ENCODE data around the gene LPP. TPM values are rescaled to one million over a fixed set of nuclear protein-coding genes. Genes with fewer than 3 reads are reported as not detected.

The LPP gene
- total and polyA plus RNA-seq, 8 donors: 8.0 to 885 (median 305) TPM

DNA sequence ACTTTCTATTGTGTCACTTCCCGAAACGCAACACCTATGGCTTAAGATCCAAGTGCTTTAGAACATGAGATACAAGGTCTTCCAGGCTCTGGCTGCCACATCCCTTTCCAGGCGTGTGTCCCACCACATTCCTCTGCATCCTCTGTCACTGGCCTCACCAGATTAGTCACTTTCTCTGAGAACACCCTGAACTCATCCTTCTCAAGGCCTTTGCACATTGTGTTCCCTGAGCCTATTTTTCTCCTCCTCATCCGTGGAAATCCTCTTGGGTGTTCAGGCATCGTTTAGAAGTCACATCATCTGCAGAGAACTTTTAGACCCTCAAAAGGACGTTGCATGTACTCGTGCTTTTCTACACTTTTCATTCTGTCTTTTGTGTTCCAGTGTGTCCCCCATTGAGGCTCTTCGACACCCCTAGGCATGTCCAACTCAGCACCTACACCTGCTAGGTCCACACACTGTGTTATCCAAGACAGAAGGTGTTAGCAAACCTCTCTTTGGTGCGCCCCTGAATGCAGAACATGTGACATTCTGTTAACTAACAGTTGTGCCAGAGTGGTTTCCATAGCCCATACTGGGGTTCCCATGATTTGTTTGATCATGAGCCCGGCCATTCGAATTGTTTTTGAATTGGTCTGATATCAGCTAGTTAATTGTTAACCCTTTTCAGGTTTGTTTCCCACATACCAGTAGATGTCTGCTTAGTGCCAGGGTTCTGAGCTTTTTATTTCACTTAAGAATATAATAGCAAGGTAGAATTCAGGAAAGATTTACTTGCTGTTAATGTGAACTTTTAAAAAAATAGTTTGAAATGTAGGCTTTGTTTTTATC, 67.2 kb downstream of the LPP start:
- intact Hi-C loops (cut with DNase I; ENCODE audit: low total_unique reads): no loop called here
- WGBS, 5 donors: 52 to 64% (median 57%) methylated on average over 11 of the region's 11 CpGs

DNA sequence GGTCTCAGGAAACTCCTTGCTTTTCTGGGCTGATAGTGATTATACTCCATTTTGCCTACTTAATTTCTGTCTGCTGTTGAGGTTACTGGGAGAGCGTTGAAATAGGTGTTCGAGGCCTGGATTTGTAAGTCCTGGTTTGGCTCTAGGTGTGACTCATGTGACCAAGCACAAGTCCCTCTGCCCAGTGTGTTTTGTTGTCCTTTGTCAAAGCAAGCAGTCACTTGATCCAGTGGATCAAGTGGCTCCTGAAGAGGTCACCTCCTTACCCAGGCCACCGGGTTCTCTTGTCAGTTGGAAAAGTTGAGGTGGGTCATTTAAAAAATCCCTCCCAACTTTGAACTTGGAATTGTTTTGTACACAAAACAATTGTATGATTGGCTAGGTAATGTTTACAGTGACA, 70.0 kb downstream of the LPP start:
- H3K36me3 ChIP-seq: peaks cover 0 to 20% (median 2%) of the 10 kb centered on the region in 4 donors
- no peaks in the 10 kb centered on the region for H3K27me3 ChIP-seq
- WGBS, 5 donors: 69 to 86% (median 83%) methylated on average over 3 of the region's 3 CpGs
- DNase-seq: no peak
- H3K27ac ChIP-seq: peak overlapping the region in 4 of 5 donors; percentile 81 to 92 (median 84)
- no peaks in the 10 kb centered on the region for H3K9me3 ChIP-seq
- H3K4me1 ChIP-seq: peaks cover 17 to 95% (median 70%) of the 10 kb centered on the region in 4 donors
- no peak for TF ChIP-seq CTCF (IDR thresholded peaks at IDR 0.05)
- TF ChIP-seq POLR2A (IDR thresholded peaks at IDR 0.05): no peak
- no peak for TF ChIP-seq EP300 (IDR thresholded peaks at IDR 0.05)
- TF ChIP-seq POLR2AphosphoS5 (IDR thresholded peaks at IDR 0.05): no peak
- intact Hi-C loops (cut with DNase I; ENCODE audit: low total_unique reads): no loop called here
- no peak overlapping the region for H3K4me3 ChIP-seq

More for the DNA sequence above, 67.2 kb downstream of the LPP start:
- DNase-seq: no peak
- H3K36me3 ChIP-seq: peaks cover 0 to 7% (median under 1%) of the 10 kb centered on the region in 4 donors
- H3K27ac ChIP-seq: peak overlapping the region; percentile 16 to 92 (median 81)
- H3K27me3 ChIP-seq: no peaks in the 10 kb centered on the region
- H3K9me3 ChIP-seq: no peaks in the 10 kb centered on the region
- TF ChIP-seq POLR2A (IDR thresholded peaks at IDR 0.05) (no peak), EP300 (IDR thresholded peaks at IDR 0.05) (peak; percentile 99), POLR2AphosphoS5 (IDR thresholded peaks at IDR 0.05) (peak; percentile 86 to 98 (median 98)), CTCF (IDR thresholded peaks at IDR 0.05) (no peak)
- H3K4me3 ChIP-seq: no peak overlapping the region
- peaks cover 26 to 97% (median 77%) of the 10 kb centered on the region in 4 donors for H3K4me1 ChIP-seq

- H3K27ac ChIP-seq: peak overlapping the region in 3 of 5 donors; percentile 74 to 92 (median 78)
- H3K27me3 ChIP-seq: no peaks in the 10 kb centered on the region
- no peak for TF ChIP-seq POLR2AphosphoS5 (IDR thresholded peaks at IDR 0.05)
- no peak for TF ChIP-seq EP300 (IDR thresholded peaks at IDR 0.05)
- TF ChIP-seq POLR2A (IDR thresholded peaks at IDR 0.05): no peak
- no peak for TF ChIP-seq CTCF (IDR thresholded peaks at IDR 0.05)
These were observed 73.5 kb downstream of the LPP start for GRCh38 chr3:188227442-188227841.

GRCh38 chr3:188229177-188229576, 75.2 kb downstream of the LPP start:
- intact Hi-C loops (cut with DNase I; ENCODE audit: low total_unique reads): no loop called here
- WGBS, 5 donors: 24 to 39% (median 32%) methylated on average over 7 of the region's 7 CpGs
- Histone ChIP-seq H3K4me3 (peak overlapping the region in 1 of 4 donors; percentile 1), H3K4me1 (peaks cover 20 to 90% (median 63%) of the 10 kb centered on the region in 4 donors), H3K9me3 (no peaks in the 10 kb centered on the region), H3K27ac (peak overlapping the region; percentile 70 to 92 (median 78)), H3K27me3 (no peaks in the 10 kb centered on the region), H3K36me3 (peaks cover 0 to 25% (median 4%) of the 10 kb centered on the region in 4 donors)
- TF ChIP-seq POLR2A (IDR thresholded peaks at IDR 0.05): no peak
- no peak for TF ChIP-seq CTCF (IDR thresholded peaks at IDR 0.05)
- no peak for TF ChIP-seq EP300 (IDR thresholded peaks at IDR 0.05)
- peak in 2 of 3 donors; percentile 36 to 47 for TF ChIP-seq POLR2AphosphoS5 (IDR thresholded peaks at IDR 0.05)
- DNase-seq: peak; percentile 40 to 56

More at GRCh38 chr3:188227442-188227841, 73.5 kb downstream of the LPP start:
- Histone ChIP-seq H3K4me1 (peaks cover 20 to 90% (median 61%) of the 10 kb centered on the region in 4 donors), H3K9me3 (no peaks in the 10 kb centered on the region), H3K4me3 (no peak overlapping the region), H3K36me3 (peaks cover 0 to 25% (median 4%) of the 10 kb centered on the region in 4 donors)
- intact Hi-C loops (cut with DNase I; ENCODE audit: low total_unique reads): no loop called here
- 56 to 96% (median 76%) methylated on average over 3 of the region's 3 CpGs for WGBS, 5 donors
- DNase-seq: no peak

Measured in stomach (tissue), 9 donors.